HG03064 (cell line): Measurements from ENCODE around the gene CHRM1.

Experiments used
- ATAC-seq: cut with Tn5 transposase; IDR thresholded peaks from one replicate; pipeline ENCODE4 v1.9.1; 2021; ENCODE audit warnings: low read depth; ENCODE audit not compliant: unreplicated experiment

CHRM1 gene

DNA sequence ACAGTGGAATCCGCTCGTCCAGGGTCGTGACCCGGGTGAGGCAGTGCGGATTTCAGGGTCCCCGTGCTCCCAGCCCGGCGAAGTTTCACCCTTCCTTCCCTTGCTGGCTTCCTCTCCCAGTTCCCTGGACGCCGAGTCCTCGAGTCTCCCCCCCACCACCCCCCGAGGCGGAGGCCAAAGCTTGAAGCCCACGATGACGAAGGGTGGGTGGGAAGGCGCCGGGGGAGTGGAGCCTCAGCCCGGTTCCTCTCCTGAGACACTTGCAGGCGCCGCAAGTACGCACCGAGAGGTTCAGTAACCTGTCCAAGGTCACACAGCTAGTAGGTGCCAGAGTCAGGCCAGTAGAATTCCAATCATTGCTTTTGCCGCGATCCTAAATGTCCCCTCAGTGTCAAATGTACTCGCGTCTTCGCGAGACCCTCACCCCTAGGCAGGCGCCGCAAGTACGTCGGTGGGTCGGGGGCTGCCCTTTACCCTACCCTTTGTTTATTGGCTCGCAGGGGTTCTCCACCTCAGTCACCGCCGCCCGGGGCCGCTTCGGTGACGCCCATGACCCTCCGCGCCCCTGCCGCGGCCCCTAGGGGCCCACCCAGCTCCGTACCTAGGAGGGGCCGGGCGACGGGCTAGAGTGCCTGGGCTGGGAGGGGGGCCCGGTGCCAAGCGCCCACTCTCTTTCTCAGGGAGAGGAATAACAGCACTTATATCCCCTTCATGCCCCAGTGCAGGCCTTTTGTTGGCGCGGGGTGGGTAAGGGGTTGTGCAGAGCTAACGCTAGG lies 5.7 kb upstream of the CHRM1 start:
- ATAC-seq: no peak

DNA sequence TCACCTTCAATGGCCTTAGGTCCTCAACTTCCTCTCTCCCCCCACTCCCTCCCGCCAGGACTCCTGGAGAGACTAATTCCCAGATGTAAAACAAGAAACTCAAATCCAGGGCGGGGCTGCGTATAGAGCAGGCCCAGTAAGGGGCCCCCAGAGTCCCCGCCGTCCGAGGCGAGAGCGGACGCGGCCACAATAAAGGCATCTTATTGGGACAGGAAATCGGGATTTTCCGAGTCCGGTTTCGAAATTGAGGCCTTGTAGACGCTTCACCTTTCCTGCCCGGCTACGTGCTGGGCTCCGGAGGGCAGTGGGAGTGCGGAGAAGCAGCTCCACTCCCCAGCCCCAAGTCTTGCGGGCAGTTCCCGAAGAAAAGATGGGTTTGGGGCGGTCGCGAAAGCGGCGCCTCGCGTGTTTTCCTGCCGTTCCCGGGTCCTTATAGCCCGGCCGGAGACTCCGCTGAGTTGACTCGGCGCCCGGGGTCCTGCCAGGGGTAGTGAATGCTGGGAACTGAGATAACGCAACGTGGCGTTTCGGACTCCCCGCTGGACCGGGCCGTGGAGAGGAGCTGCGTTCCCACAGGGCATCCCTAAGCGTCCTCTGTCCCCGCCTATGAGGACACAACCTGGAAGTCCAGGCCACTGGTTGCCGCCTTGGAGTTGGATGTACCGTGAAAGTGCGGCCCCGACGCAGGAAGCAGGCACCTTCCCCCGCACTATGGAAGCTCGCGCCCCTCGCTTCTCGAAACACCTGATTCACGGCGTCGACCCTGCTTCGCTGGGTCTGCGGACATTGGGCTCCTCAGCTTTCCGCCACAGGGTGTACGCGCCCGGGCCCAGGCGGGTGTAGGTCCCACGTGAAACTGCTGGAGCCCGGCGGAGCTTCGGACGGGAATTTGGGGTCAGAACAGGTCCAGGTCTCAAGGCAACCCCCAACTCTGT lies 4.8 kb upstream of the CHRM1 start:
- no peak for ATAC-seq

DNA sequence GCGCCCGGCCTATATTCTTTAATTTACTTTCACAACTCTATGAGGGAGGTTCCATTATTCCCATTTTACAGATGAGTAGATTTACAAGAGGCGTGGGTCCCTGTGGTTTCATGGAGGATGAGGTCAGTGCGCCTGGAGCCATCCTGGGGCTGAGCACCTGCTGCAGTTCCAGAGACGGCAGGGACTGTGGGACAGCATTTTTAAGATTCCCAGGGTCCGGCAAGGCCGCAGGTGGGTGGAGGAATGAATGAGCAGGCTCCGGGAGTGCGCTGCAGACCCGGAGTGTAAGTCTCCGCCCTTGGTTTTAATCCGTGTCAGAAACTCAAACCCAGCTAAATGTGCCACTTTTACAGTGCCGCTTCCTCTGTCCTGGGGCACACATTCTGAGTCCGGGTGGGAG lies 4.1 kb upstream of the CHRM1 start:
- ATAC-seq: no peak

DNA sequence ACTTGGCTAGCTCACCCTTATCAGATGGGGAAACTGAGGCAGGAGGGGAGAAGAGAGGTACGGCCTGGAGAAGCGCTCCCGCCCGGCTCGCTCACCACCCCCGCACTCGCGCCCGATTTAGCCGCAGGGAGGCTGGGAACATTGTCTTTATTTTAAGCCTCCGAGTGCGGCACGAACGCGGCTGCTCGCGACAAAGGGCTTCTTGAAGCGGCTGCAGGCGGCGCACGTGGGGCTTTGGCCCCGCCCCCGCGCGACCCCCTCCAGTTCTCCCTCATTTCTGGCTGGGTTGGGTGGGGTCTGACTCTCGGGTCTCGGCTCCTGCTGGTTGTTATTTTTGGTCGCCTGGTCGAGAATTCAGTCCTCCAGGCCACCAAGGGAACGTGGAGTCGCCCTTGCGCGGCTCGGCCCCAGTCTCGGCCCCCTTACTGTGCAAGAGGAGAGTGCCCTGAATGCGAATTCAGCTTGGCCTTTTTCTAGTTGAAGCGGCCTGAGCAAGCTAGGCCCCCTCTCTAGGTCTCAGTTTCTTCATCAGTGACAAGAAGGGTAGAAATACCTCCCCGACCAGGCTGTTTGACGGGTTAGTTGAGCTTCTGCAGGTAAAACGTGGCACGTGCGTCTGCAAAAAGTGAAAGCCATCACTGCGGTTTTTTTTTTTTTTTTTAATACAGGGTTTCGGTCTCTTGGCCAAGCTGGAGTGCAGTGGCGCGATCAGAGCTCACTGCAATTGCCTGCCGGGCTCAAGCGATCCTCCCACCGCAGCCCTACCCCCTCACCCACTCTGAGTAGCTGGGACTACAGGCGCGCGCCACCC lies 2.6 kb upstream of the CHRM1 start:
- ATAC-seq: no peak

DNA sequence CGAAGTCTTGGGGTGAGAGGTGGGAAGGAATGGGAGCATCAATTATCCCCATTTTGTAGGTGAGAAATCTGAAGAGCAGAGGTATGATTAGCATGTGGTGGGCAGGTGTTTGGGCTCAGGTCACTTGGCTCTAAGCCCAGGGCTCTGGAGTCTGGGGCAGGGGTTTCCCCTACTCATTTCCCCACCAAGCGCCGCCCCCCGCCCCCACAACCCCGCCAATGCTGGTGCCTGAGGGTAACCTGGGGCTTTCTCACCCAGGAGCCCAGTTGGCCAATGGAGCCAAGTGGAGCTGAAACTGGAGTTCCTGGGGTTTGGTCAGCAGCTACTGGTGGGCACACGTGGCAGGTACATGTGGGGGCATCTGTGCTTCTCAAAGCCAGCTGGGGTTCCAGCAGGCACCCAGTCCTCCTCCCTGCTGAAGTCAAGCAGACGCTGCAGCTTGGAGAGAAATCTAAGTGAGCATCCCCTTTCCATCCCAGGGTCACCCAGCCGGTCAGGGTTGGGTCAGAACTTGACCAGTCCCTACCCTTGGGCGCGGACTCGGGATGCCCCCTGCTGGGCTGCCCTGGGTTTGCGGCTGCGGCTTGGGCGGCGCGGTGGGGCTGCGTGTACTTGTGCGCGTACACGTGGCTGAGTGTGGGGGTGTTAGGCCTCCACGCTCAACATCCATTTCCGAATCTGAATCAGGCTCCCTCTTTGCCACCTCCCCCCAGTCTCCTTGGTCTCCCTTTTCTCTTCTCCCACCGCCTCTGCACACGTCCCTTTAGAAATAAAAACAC lies 1.7 kb upstream of the CHRM1 start:
- no peak for ATAC-seq

DNA sequence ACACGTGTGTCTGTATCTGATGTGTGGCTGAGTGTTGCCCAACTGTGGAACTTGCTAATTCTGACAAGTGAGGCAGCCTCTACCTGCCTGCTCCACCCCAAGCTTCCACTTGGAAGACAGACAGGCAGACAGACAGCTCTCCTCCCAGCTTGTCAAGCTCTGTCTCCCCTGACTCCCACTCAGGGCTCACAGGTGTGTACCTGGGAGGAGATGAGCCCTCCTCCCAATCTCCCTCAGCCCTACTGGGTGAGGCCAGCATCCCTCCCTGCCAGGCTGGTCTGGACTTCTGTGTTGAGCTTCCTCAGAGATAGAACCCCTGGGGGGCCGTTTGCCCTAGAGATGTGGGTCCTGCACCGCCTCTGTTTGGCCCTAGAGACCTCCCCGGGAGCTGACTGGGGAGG lies 1.0 kb upstream of the CHRM1 start:
- no peak for ATAC-seq

DNA sequence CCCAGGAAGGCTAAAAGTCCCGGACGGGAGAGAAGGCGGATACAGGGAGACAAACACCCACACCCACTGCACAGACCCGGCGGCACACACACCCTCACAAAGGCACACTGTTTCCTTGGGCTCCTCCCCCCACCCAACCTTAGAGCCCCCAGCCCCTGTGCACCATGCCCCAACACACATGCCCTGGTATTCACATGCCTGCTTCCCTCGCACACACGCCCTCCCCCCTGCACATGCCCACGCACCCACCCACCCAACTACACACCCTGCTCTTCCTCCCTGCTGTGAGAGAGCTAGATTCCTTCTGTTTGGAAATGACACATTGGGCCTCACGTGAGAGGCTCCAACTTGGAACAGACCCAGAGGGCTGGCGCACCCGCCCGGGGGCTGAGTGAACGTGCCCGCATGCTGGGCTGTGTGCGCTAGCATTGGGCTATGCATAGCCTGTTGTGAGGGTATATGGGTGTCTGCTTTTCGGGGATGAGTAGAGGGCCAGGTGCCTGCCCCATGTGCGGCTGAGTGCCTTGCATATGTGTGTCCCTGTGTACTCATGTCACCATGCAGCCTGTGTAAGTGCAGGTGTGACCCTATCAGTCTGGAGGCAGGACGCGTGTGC lies 518 bp upstream of the CHRM1 start:
- ATAC-seq: no peak

DNA sequence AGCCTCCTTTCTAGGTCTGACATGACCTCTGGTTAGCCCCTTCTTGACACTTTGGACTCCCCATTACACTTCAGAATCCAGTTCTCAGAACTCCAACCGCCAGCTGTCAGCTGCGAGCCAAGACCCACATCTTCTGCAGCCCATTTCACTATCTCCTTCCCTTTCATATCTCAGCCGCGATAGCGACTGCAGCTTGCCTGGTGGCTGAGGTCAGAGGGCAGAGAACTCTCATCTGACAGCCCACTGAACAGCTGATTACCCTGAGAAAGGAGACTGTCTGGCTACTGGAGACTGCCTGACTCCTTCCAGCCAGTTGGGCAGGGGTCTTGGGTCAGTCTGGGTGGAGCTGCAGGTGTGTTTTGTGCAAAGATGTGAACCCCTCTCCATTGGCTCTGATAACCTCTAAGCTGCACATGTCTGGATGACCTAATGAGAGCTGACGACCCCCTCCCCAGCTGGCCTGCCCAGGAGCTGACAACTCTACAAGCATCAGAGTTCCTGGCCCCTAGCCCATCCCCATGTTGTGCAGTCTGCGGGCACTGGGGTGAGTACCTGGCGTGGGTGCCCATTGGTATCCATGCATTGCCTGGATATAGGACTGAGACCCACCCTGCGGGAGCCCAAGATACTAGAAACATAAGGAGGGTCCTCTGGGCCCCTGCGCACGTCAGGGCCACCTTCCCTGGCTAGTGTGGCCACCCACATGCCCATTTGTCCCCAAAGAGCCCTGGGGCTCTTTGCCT lies 1.1 kb downstream of the CHRM1 start:
- ATAC-seq: no peak

DNA sequence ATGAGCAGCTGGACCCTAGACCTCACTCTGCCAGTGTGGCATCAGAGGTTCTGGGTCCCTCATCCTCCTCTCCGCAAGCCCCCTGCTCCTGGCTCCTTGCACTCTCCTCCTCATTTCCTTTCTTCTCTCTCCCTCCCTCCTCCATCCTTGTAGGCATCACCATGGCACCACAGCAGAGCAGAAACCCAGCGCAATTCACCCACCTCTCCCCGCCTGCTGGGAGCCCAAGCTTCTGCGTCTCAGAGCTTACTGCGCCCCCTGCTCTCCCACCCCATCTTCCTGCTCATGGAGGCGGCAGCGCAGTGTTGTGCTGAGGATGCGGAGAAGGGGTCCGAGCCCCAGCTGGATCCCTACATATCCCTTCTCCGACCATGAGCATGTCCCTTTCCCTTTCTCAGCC lies 1.7 kb downstream of the CHRM1 start:
- no peak for ATAC-seq

DNA sequence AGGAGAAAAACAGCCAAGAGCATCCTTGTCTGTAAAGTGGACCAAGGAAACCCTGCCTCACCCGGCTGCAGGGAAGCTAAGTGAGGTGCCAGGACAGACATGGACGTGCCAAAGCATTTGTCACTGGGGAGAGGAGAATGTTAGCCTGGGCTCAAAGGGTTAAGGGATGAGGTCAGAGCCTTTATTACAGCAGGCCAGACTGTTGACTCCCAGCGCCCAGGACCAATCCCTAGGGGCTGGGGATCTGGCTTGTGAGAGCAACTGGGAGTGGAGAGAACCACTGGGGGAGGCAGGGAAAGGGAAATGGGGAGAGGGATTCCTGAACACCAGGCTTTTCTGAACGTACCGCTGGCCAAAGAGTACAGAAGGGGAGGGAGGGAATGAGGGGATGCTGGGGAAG lies 2.6 kb downstream of the CHRM1 start:
- no peak for ATAC-seq

DNA sequence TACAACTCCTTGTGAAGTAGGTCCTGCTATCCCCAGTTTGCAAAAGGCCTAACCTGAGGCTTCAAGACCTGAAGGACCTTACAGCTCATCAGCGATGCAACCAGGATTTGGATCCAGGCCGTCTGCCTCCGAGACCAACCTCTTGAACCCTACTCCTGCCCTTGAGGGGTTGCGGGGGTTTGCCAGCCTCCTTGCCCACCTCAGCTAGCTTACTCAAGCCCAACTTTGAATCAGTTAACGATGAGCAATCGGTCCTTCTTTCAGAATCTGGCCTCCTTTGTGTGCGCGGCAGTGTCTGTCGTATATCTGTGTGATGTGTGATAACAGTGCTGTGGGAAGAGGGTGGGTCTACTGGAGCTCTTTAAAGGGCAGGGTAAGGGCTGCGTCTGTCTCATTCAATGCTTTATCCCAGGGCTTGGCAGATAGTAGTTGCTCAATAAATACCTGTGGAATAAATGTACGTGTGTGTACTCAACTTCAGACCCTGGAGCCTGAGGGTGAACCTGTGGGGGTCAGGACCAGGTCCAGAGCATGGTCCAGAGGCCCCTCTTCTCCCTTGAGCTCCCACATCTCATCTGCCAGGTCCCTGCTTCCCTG lies 3.2 kb downstream of the CHRM1 start:
- no peak for ATAC-seq

DNA sequence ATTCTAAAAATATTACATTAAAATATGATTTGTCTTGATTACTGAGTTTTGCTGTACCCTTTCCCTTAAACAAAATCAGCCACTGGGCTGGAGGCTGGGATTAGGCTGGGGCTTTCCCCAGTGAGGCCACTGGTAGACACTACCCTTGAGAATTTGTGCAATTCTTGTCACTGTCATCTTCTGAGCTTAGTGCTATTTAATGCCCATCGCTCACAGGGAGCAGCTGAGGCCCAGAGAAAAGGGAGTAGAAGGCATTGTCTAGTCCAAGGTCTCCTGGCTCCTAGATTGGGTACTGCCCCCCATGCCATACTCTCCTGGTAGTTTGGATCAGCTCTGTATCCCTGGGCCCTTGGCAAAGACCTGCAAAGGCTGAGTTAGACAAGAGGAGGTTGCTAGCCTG lies 6.7 kb downstream of the CHRM1 start:
- ATAC-seq: no peak

DNA sequence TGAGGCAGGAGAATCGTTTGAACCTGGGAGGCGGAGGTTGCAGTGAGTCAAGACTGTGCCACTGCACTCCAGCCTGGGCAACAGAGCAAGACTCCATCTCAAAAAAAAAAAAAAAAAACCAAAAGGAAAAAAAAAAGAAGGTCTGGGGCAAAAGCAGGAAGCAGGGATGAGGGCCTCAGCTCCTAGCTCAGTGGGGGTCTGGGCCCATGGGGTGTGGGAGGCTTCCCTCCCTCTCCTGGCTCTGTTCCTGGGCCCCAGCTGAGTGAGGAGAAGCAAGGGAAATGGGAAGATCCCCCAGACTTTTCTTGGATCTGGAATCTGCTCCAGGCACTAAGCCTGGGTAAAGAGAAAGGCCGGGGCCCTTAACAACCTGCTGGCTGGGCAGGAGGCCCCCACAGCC lies 8.9 kb downstream of the CHRM1 start:
- ATAC-seq: no peak

DNA sequence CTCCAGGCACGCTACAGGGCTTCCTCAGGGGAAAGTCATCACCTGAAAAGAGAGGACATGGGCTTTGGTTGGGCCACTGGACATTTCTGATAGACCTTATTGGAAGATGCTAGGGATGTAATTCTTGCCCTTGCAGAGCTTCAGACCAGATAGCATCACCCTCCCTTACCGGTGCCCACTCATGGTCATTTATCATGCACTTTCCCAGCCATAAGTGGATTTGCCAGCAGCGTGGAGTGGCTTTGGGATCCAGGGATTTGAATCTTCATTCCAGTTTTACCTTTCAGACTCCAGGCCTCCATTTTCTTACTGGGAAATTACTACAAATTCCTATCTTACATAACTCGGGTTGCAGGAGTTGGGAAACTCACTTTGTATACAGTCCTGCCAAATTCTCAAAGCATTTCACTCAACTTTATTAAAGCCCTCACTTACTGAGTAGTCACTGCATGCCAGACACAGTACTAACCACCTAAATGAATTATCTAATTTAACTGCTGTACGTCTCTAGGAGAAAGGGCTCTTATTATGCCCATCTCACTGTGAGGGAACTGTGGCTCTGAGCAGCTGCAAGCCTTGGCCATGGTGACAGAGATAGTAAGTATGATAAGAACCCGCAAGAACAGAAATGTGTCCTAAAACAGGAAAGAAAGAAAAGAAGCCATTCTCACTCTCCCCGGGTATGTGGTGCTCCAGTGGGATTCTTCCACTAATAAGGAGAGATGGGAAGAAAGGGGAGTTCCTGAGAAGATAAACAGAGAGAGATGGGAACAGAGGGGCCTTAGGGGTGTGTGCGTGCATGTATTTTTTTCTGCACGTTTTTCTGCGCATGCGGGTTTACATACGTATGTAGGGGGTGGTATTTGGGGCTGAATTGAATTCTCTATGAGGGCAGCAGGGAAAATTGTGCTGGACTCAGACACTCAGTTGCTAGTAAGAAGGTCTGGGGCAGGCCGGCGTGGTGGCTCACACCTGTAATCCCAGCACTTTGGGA lies 9.7 kb downstream of the CHRM1 start:
- ATAC-seq: no peak

DNA sequence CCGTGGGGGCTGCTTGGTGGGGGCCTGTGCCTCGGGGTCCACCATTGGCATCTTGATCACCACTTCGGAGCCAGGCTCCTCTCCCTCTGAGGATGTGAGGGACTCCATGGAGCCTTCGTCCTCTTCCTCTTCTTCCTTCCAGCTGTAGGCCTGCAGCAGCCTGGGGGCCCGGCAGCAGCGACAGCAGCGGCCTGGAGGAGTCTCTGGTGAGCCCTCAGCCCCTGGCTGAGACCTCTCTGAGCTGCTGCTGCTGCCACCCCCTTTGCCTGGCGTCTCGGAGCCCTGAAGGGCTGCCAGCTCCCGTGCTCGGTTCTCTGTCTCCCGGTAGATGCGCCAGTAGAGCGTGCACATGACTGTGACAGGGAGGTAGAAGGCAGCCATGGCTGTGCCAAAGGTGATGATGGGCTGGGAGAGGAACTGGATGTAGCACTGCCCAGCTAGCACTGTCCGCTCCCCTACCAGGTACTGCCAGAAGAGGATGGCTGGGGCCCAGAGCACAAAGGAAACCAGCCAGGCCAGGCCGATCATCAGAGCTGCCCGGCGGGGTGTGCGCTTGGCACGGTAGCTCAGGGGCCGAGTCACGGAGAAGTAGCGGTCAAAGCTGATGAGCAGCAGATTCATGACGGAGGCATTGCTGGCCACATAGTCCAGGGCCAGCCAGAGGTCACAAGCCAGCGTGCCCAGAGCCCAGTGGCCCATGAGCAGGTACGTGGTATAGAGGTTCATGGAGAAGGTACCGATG lies 10.9 kb downstream of the CHRM1 start:
- ATAC-seq: no peak

DNA sequence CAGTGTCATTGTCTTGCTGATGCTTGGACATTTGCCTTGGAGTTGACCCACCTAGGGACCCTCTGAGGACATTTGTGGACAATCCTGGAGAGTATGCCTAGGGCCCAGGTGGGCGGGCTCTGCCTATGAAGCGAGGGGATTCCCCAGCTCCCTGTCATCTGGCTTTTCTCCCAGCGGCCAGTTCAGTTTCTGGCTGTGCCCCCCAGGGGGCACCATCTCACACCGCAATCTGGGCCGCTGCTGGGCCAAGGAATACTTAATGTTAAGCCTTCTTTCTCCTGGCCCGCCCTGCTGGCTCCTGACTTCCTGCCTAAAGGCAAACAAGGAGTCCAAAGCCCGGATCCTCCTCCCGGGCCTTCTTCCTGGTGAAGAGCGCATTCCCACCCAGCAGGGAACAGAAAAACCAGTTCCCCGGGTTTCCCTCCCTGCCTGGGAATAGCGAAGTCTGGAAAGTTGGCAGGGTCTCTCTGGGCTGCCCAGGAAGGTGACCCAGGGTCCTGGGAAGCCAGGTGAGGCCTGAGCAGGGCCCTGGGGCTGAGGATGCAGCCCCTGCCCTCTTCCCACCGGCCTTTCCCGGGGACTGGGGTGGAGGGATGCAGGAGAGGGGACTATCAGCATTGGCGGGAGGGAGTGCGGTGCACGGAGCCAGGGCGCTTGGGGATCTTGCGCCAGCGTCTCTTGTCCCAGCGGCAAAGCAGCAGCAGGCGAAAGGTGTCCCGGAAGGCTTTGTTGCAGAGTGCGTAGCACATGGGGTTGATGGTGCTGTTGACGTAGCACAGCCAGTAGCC lies 11.9 kb downstream of the CHRM1 start:
- no peak for ATAC-seq
